Breast epithelium (tissue), 3 donors: ENCODE data around the gene SF3B1.

ENCODE experiments used
- POLR2A ChIP-seq: fragments of 450-650 bp; IDR thresholded peaks from one replicate; pipeline ENCODE4 v1.6.1; 2016; ENCODE audit warnings: antibody characterized with exemption, mild to moderate bottlenecking, moderate library complexity
- POLR2AphosphoS5 ChIP-seq, 3 donors: sonication (generic); formaldehyde crosslinking; IDR thresholded peaks; one replicate each; pipeline ENCODE4 v1.6.1; 2017; ENCODE audit warnings: antibody characterized with exemption in 3 of 3
- TF ChIP-seq, protein P1 (sequence below), 3 donors: fragments of 450-650 bp; IDR thresholded peaks; one replicate each; pipeline ENCODE4 v1.5.1; 2016 to 2017; ENCODE audit warnings: antibody characterized with exemption in 3 of 3, mild to moderate bottlenecking in 3 of 3, moderate library complexity in 3 of 3

DNA sequence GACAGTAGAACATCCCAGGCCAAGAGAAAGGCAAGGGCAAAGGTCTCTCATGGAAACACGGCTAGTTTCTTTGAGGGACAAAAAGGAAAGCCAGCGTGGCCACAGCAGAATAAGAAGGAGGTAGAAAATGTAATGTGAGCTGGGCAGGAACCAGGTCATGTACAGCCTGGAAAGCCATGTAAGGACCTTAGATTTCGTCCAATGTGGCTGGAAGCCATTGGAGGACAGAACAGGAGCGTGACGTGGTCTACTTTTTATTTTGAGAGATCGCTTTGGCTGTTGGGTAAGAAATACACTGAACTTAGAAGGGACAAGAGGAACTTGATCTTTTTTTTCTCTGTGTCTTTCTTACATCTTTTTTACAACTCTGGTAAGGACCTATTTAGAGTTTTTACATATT lies 66.4 kb downstream of the SF3B1 start:
- TF ChIP-seq POLR2AphosphoS5 (IDR thresholded peaks at IDR 0.05) (no peak), POLR2A (no peak)
- TF ChIP-seq, protein P1, sequence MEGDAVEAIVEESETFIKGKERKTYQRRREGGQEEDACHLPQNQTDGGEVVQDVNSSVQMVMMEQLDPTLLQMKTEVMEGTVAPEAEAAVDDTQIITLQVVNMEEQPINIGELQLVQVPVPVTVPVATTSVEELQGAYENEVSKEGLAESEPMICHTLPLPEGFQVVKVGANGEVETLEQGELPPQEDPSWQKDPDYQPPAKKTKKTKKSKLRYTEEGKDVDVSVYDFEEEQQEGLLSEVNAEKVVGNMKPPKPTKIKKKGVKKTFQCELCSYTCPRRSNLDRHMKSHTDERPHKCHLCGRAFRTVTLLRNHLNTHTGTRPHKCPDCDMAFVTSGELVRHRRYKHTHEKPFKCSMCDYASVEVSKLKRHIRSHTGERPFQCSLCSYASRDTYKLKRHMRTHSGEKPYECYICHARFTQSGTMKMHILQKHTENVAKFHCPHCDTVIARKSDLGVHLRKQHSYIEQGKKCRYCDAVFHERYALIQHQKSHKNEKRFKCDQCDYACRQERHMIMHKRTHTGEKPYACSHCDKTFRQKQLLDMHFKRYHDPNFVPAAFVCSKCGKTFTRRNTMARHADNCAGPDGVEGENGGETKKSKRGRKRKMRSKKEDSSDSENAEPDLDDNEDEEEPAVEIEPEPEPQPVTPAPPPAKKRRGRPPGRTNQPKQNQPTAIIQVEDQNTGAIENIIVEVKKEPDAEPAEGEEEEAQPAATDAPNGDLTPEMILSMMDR (IDR thresholded peaks at IDR 0.05), result no peak
